GM21526 (cell line): Measurements from ENCODE around the gene CCDC88C.
"Not testable (repeated sequence)": the region's sequence is repeated elsewhere in the genome, so short reads cannot be mapped to it uniquely, and the experiment has no call there.

ENCODE experiments used
- ATAC-seq: cut with Tn5 transposase; IDR thresholded peaks from one replicate; pipeline ENCODE4 v1.9.1; 2021; ENCODE audit warnings: moderate library complexity; ENCODE audit not compliant: unreplicated experiment, low FRiP score

CCDC88C gene

DNA sequence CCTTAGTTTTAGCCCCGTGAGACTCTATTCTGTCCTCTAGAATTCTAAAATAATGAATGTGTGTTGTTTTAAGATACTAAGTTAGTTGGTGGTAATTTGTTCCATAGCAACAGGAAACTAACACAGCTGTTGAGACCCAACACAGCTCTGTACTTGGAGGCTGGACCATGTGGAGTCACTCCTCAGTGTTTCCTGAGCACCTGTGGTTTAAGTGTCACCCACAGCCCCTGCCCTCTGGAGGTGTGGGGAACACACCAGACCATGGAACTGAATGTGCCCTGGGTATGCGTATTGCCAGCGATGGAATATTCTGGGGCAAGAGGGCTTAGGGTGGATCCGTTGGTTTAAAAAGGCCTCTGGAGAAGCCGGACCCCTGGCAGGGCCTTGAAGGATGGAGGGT, 156.5 kb downstream of the CCDC88C start:
- ATAC-seq: no peak

GRCh38 chr14:91258876-91259275, 158.7 kb downstream of the CCDC88C start:
- ATAC-seq: no peak

GRCh38 chr14:91258011-91258618, 159.5 kb downstream of the CCDC88C start:
- no peak for ATAC-seq

GRCh38 chr14:91257328-91258010, 160.2 kb downstream of the CCDC88C start:
- no peak for ATAC-seq

DNA sequence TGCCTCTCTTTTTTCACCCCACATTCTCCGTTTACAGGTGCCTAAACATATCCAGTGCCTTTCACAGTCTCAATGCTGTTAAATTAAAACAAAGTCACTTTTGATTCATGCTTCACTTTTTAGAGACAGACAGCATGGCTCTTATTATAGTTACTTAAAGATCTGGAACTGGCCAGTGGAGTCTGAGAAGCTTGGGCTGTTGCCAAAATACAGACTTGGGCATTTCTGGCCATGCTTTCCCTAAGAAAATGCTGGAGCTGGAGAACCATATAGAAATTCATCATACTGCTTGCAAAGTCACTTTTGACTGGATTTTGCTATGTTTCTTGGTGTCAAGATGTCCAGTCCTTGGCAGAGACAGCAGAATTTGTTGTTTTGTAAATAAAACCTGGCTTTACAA, 161.0 kb downstream of the CCDC88C start:
- ATAC-seq: no peak

DNA sequence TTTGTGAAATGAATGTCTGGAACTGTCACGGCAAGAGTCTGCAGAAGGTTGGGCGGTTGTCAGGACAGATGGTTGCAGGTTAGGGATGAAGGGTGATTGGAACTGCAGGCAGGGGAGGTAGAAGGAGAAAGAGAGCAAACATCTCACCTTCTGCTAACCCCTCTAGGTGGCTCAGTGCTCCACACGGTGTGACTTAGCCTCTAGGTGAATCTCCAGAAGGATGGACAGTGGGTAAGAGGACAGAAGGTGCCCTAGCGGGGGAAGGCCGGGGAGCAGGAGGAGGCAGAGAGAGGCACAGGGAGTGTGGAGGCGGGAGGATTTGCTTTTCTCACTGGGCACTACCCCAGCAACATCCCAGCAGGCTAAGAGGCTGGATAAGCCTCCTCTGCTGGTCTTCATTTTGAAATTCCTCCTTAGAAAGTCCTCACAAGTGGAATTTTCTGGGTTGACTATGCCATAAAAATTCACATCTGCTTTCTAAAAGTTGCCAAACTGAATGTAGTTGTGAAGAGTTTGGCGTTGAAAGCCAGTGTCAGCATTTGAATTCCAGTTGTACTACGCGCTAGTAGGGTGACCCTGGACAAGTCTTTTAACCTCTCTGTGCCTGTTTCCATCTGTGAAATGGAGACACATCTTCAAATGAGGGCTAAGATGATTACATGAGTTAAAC, 162.5 kb downstream of the CCDC88C start:
- no peak for ATAC-seq

DNA sequence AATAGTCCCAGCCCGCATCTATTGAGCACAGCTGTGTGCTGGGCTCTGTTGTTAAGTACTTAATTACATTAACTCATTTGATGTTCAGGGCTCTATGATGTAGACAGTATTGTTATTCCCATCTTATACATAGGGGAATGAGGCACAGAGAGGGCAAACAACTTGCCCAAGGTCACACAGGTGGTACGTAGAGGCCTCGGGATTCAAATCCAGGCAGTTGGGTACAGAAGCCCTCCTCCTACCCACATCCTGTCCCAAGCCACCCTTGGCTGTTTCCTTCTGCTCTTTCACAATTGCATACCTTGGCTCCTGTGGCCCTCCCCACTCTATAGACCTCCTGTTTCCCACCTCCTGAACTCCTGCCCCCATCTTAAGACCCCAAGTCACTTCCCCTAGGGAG, 163.2 kb downstream of the CCDC88C start:
- no peak for ATAC-seq

GRCh38 chr14:91253795-91254323, 163.8 kb downstream of the CCDC88C start:
- no peak for ATAC-seq

DNA sequence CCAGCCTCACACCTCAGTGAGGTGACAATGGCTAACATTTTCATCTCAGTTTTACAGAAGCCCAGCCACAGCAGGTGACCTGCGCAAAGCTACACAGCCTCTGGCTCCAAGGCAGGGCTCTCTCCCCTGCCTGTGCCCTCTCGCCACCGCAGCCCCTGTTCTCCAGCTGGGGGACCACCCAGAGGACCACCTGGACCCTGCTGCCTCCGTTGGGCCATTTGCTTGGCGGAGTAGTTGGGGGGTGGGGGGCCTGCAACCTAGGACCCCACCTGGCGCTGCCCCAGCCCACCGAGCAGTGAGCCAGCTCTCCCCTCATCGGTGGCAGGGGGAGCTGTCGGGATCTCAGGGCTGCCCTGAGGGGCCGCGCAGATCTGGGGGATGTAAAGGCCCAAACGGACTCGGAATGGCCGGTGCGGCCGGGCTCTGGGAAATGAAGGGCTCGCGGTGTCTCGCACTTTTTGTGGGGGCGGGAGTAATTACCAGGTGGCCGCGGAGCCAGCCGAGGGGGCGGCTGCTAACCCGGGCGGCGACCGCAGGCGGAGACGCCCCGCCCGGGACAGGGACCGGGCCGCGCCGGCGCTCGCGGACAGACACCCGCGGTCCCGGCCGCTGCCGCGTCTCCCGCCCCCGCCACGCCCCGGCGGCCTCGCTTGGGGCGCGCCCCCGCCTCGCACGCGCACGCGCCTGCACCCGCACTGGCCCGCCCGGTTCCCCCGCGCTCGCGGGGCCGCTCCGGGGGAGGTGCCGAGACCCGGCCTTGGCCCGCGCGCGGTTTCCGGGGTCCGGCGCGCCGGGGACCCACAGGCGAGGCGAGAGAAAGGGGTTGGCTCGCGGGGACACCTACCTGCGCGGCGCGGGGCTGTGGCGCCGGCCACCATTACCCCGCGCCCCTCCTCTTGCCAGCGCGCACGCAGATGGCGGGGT, 164.5 kb downstream of the CCDC88C start:
- no peak for ATAC-seq

DNA sequence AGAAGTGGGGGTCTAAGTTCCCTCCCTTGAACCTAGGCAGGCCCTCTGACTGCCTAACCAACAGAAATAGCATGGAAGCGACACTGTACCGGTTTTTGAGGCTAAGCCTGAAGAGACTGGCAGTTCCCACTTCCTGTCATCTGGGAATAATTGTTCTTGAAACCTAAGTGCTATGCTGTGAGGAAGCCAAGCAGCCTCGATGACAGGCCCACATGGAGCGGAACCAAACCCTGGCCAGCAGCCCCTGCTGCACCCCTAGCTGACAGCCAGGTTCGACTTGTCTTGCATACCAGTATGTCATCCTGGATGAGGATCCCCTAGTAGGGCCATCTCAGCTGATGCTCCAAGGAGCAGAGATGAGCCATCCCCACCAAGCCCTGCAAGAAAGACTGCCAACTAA, 166.7 kb downstream of the CCDC88C start:
- ATAC-seq: no peak

DNA sequence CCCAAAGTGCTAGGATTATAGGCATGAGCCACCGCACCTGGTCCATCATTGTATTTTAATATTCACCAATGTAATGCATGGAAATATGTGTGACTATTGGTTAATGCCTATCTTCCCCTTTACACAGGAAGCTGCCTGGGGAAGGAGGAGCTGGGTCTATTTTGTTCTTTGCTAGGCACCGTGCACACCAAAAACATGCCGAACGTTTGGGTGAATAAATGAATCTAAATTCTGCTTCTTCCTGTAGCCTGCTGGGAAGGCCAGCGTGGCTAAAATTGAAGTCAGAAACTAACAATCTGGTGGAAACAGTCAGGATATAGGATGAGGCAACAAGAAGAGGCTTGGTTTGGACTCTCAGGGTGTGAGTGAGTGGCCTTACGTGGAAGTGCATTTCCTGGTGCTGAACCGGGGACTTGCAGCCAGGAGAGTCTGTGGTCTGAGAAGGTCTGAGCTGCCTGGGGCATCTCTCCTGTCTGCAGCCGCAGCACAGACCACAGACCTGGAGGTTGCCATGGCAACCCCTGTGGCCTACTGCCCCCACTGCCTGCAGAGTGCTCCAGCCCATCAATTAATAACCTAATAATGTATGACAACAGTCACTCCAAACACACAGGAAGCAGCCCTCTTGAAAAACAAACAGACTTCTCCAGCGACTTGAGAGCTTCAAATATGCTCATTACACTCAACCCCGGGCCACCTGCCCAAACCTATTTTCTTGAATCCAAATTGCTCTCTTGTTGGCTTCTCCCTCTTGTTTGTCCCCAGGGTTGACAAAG, 167.6 kb downstream of the CCDC88C start:
- peak; percentile 58 for ATAC-seq

- ATAC-seq: no peak
These were observed 171.4 kb downstream of the CCDC88C start for GRCh38 chr14:91246051-91246852.

DNA sequence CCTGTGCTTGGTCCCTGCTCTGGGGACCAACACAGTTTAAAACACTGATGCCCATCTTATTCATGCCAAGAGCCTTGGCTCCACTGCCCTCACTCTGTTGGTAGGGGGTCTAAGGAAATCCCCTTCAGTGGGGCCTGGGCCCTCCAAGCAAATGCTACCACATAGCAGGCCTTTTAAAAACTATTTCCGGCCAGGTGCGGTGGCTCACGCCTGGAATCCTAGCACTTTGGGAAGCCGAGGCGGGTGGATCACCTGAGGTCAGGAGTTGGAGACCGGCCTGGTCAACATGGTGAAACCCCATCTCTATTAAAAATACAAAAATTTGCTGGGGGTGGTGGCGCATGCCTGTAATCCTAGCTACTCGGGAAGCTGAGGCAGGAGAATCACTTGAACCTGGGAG, 172.0 kb downstream of the CCDC88C start:
- not testable (repeated sequence) for ATAC-seq

GRCh38 chr14:91245029-91245428, 172.6 kb downstream of the CCDC88C start:
- no peak for ATAC-seq

DNA sequence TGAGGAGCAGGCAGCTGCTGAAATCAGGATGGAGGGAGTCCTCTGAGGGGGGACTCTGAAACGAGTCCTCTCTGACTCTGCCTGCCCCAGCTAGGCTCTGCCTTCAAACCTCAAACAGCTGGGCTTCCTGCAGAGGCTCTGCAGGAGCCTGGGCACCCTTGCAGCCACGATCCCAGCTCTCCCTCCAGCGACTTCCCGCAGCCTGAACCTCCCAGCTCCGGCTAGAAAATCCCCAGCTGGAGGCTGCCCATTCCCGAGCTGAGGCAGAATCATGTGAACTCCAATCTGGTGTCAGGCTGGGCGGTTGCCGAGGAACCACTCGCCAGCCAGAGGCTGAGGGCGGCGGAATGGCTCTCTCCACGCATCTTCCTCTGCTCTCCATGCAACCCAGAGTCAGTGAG, 173.1 kb downstream of the CCDC88C start, which contains the start of gene GPR68:
TSS of gene GPR68 (minus strand) at position 204 of the 401 bp plus-strand sequence. CDS start 9,654 bp downstream, outside the sequence.
- ATAC-seq: no peak

DNA sequence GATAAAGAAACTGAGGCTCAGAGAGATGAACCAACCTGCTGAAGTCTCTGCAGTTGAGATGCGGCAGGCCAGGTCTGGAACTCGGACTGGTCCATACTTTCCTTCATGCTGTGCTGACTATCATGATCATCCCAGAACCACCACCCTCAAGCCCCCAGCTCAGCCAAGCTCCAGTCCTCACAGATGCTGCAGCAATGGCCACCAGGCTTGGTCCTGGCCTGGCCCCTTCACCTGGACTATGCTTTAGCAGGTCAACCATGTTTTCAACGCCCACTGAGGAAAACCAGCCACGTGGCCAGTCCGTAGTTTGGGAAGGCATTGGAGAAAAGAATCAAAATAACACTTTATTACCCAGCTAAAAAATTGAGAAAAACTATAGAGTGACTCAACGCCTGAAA, 174.5 kb downstream of the CCDC88C start:
- no peak for ATAC-seq

DNA sequence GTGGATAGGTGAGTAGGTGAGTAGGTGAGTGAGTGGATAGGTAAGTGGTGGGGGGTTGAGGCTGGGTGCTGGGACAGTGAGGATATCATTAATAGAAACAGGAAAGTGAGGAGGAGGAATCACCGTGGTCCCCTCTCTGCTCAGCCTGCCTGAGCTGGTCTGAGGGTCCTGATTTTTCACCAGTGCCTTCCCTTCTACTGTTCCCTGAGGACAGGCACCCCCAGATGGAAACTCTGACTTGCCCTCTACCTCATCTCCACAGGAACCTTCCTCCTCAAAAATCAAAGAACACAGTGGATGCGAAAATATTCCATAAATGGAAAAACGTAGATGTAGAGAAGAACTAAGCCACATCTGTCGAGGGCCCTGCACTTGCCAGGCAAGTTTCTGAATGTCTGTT, 175.0 kb downstream of the CCDC88C start:
- ATAC-seq: no peak

- peak; percentile 53 for ATAC-seq
These were observed 175.8 kb downstream of the CCDC88C start for GRCh38 chr14:91241863-91242262.

DNA sequence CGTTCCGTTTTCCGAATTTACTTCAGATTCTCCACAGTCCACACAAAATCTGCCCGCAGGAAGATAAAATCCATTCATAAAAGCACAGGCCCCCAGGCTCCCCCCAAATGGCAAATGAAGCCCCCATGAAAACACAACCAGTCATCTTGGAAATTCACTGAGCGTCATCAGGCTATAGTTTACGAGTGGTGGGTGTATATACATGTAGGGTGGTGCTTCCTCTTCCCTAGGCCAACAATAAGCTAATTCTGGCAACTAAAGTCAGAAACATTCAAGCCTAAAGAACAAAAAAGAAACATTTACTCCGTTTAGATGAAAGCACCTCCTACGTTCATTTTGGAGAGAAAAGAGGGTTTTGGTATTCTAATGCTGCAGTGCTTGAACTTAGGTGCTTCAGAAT, 179.0 kb downstream of the CCDC88C start:
- no peak for ATAC-seq
